ENCODE data around the gene YTHDC2. TPM values are rescaled to one million over a fixed set of nuclear protein-coding genes. Genes with fewer than 3 reads are reported as not detected.

The YTHDC2 gene
- total RNA-seq, 6 experiments from 2014 or later, result 12.2 to 18.3 (median 15.7) TPM

DNA sequence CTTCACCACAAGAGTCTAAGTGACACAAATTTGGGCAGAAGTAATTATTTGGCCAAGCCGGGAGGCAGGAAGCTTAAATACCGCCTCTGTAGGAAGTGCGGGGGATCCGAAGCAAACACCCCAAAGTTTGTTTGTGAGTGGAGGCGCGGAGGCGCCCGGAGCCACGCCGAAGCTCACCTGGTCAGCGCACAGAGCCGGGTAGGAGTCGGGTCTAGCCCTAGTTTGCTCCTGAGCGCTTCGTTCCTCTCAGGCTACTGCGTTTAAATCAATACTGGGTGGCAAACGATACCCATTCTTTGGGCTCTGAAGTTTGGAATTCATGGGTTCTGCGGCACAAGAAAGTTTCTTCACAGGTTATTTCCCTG lies 26.1 kb upstream of the YTHDC2 start:
- Histone ChIP-seq H3K9me3 (peaks cover 0 to 3% (median 0%) of the 10 kb centered on the region in 4 donors), H3K27ac (no peak overlapping the region), H3K4me1 (peaks cover 0 to 8% (median 0%) of the 10 kb centered on the region in 4 donors), H3K36me3 (no peaks in the 10 kb centered on the region), H3K4me3 (peak overlapping the region in 2 of 3 donors; percentile 31 to 58), H3K27me3 (peaks cover 0 to 14% of the 10 kb centered on the region in 2 donors)
- TF ChIP-seq, protein P1, sequence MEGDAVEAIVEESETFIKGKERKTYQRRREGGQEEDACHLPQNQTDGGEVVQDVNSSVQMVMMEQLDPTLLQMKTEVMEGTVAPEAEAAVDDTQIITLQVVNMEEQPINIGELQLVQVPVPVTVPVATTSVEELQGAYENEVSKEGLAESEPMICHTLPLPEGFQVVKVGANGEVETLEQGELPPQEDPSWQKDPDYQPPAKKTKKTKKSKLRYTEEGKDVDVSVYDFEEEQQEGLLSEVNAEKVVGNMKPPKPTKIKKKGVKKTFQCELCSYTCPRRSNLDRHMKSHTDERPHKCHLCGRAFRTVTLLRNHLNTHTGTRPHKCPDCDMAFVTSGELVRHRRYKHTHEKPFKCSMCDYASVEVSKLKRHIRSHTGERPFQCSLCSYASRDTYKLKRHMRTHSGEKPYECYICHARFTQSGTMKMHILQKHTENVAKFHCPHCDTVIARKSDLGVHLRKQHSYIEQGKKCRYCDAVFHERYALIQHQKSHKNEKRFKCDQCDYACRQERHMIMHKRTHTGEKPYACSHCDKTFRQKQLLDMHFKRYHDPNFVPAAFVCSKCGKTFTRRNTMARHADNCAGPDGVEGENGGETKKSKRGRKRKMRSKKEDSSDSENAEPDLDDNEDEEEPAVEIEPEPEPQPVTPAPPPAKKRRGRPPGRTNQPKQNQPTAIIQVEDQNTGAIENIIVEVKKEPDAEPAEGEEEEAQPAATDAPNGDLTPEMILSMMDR (IDR thresholded peaks at IDR 0.05), result no peak
- no peak for TF ChIP-seq POLR2A (IDR thresholded peaks at IDR 0.05)
- 6% methylated on average over 15 of the region's 18 CpGs for WGBS (ENCODE audit: insufficient coverage, low coverage, low lambda C conversion rate, missing lambda C conversion rate)
- intact Hi-C loops (cut with DNase I), result no loop called here
- DNase-seq, result peak in 1 of 3 donors; percentile 23
- peak; percentile 27 to 59 (median 30) for ATAC-seq

DNA sequence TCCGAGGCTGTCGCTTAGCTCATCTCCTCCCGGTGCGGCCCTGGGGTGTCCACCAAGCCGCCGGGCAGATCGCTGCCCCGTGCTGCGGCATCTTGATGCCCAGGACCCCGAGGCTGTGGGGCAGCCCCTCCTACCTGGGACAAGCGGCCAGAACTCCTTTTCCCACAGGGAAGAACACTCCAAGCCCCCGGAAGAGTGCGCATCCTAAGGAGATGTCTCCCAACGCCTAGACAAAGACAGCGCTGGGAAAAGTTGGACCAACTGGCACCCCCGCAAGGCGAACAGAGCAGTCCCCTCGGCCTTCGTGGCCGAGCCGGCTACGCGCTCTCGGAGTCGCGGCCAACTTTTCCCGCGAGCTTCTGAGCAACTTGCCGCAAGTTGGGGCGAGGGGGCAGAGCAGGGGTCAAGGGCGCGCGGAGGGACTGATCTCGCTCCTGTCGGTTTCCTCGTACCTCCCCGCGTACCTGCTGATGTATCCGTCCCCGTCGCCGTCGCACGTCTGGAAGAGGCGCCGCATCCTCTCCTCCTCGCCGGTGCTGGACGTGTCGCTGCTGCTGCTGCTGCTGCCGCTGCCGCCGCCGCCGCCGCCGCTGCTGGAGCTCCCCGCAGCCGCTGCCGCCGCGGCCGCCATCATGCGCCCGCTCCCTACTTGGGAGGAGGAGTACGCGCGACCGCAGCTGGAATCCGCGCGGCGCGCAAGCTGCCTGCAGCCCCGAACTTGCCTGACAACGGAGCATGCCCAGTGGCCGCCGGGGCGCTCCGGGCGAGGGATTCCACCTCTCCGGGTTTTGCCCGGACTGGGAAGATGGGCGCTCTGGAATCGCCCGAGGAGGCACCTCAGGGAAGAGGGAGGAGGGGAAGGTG lies 25.5 kb upstream of the YTHDC2 start, which contains the start of gene MCC:
MCC (minus strand) TSS at position 673 of the 864 bp plus-strand sequence.
- peaks cover 0 to 14% of the 10 kb centered on the region in 2 donors for H3K27me3 ChIP-seq
- intact Hi-C loops (cut with DNase I), result no loop called here
- DNase-seq (peak; percentile 48 to 75 (median 59)), ATAC-seq (peak; percentile 75 to 87 (median 84))
- no CpG with 5 or more reads among the region's 86 CpGs for WGBS (ENCODE audit: insufficient coverage, low coverage, low lambda C conversion rate, missing lambda C conversion rate)
- no peaks in the 10 kb centered on the region for H3K36me3 ChIP-seq
- no peak for TF ChIP-seq POLR2A (IDR thresholded peaks at IDR 0.05)
- TF ChIP-seq, protein P1 (IDR thresholded peaks at IDR 0.05), result no peak
- H3K4me3 ChIP-seq, result peak within 1 kb of the TSS; percentile 31 to 58 (median 35)
- peaks cover 0 to 3% (median 0%) of the 10 kb centered on the region in 4 donors for H3K9me3 ChIP-seq
- no peak within 1 kb of the TSS for H3K27ac ChIP-seq
- H3K4me1 ChIP-seq, result peaks cover 0 to 8% (median 0%) of the 10 kb centered on the region in 4 donors

DNA sequence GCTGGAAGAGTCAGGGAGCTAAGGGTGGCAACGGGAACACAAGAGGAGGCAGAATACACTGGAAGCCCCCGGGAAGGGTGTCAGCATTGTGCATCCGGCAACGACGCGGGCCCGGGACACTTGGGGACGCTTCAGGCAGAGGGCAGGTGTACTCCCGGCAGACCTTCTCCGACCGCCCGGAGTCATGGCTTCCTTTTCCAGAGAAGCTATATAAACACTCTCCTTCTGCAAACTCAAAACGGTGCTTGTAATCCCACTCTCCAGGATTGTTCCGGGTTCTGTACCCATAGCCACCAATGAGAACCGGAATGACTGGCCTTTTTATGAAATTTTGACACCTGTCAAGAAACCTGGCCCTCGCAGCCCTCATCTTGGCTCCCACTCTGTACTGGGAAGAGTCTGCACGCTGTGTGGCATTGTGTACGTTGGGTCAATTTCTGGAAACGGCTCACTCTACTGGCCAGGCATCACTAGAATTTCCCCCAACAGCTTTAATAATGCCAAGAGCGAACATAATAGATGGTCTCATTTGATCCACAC lies 24.8 kb upstream of the YTHDC2 start:
- H3K27ac ChIP-seq, result no peak overlapping the region
- TF ChIP-seq, protein P1 (IDR thresholded peaks at IDR 0.05), result no peak
- no peak for TF ChIP-seq POLR2A (IDR thresholded peaks at IDR 0.05)
- intact Hi-C loops (cut with DNase I), result no loop called here
- DNase-seq (no peak), ATAC-seq (peak in 3 of 4 donors; percentile 24 to 37 (median 24))
- H3K4me1 ChIP-seq, result peaks cover 0 to 8% (median 0%) of the 10 kb centered on the region in 4 donors
- peaks cover 0 to 3% (median 0%) of the 10 kb centered on the region in 4 donors for H3K9me3 ChIP-seq
- 17% methylated on average over 8 of the region's 20 CpGs for WGBS (ENCODE audit: insufficient coverage, low coverage, low lambda C conversion rate, missing lambda C conversion rate)
- peaks cover 0 to 14% of the 10 kb centered on the region in 2 donors for H3K27me3 ChIP-seq
- peak overlapping the region; percentile 31 to 58 (median 35) for H3K4me3 ChIP-seq
- no peaks in the 10 kb centered on the region for H3K36me3 ChIP-seq

DNA sequence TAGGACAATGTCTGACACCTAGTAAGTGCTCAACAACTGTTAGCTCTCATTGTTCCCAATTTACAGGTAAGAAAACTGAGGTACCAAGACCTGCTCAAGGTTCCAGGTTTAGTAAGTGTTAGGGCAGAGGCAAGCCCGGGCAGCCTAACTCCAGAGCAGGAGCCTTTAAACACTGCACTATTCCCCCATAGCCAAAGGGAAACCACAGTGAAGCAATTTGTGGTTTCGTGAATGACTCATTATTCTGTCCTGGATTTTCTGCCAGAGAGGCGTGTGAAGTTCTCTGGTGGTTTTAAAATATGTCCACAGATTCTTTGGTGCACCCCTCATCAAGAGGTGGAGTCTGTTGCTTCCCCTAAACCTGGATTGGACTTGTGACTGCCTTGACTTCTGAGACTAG lies 24.2 kb upstream of the YTHDC2 start:
- Histone ChIP-seq H3K9me3 (peaks cover 0 to 3% (median 0%) of the 10 kb centered on the region in 4 donors), H3K27ac (no peak overlapping the region), H3K36me3 (no peaks in the 10 kb centered on the region), H3K4me3 (no peak overlapping the region), H3K27me3 (peaks cover 0 to 14% of the 10 kb centered on the region in 2 donors), H3K4me1 (peaks cover 0 to 8% (median 0%) of the 10 kb centered on the region in 4 donors)
- ATAC-seq, result peak in 2 of 4 donors; percentile 18 to 65
- intact Hi-C loops (cut with DNase I), result no loop called here
- TF ChIP-seq, protein P1 (IDR thresholded peaks at IDR 0.05), result no peak
- TF ChIP-seq POLR2A (IDR thresholded peaks at IDR 0.05), result no peak
- WGBS (ENCODE audit: insufficient coverage, low coverage, low lambda C conversion rate, missing lambda C conversion rate), result 58% methylated on average over 3 of the region's 3 CpGs
- DNase-seq, result no peak
